T-helper 2 cell treated with Interferon-gamma antibody and Interleukin-4, amounts not matched to agents 5 μg/mL and 100 μg/mL, for 36 hours (primary cell): Measurements from ENCODE around the gene AK1.
A peak's percentile ranks its signal among the peaks of the same experiment; 100 is the strongest.

ENCODE experiments used
- DNase-seq: peaks from one replicate; pipeline ENCODE4 v3.0.0; 2021; ENCODE audit warnings: low spot score
- H3K27ac Mint-ChIP-seq: one replicate; pipeline ENCODE4 v1.8.0; 2021; ENCODE audit warnings: mild to moderate bottlenecking, mixed read lengths
- H3K27me3 Mint-ChIP-seq: one replicate; pipeline ENCODE4 v1.8.0; 2021; ENCODE audit warnings: low read depth, mixed read lengths
- H3K36me3 Mint-ChIP-seq: one replicate; pipeline ENCODE4 v1.8.0; 2021; ENCODE audit warnings: low read depth, mixed read lengths
- H3K4me1 Mint-ChIP-seq: one replicate; pipeline ENCODE4 v1.8.0; 2021; ENCODE audit warnings: low read depth, mixed read lengths
- H3K4me3 Mint-ChIP-seq: one replicate; pipeline ENCODE4 v1.8.0; 2022; ENCODE audit warnings: mild to moderate bottlenecking, moderate library complexity, mixed read lengths
- H3K9me3 Mint-ChIP-seq: one replicate; pipeline ENCODE4 v1.8.0; 2021; ENCODE audit warnings: mixed read lengths

The AK1 gene

GRCh38 chr9:127877566-127877998 is at the start of gene AK1:
AK1 (minus strand) TSS chr9:127877675; CDS start chr9:127874617, 3,058 bp downstream.
- DNase-seq, result no peak
- H3K27ac Mint-ChIP-seq, result no peak within 1 kb of the TSS
- no peaks in the 10 kb centered on the region for H3K9me3 Mint-ChIP-seq

GRCh38 chr9:127926906-127927200 is 49.4 kb upstream of the AK1 start:
- Mint-ChIP-seq H3K36me3 (no peaks in the 10 kb centered on the region), H3K9me3 (no peaks in the 10 kb centered on the region), H3K4me1 (peaks cover 21% of the 10 kb centered on the region), H3K27me3 (peaks cover 39% of the 10 kb centered on the region), H3K27ac (no peak overlapping the region), H3K4me3 (peak overlapping the region; percentile 63)
- DNase-seq, result no peak

More at GRCh38 chr9:127877566-127877998, at the start of gene AK1:
- Mint-ChIP-seq H3K4me1 (no peaks in the 10 kb centered on the region), H3K4me3 (peak within 1 kb of the TSS; percentile 58), H3K36me3 (peaks cover 12% of the 10 kb centered on the region), H3K27me3 (peaks cover 6% of the 10 kb centered on the region)

GRCh38 chr9:127925959-127926905 is 48.8 kb upstream of the AK1 start:
- Mint-ChIP-seq H3K27ac (no peak overlapping the region), H3K36me3 (no peaks in the 10 kb centered on the region), H3K4me3 (no peak overlapping the region), H3K27me3 (peaks cover 39% of the 10 kb centered on the region), H3K4me1 (peaks cover 20% of the 10 kb centered on the region), H3K9me3 (no peaks in the 10 kb centered on the region)
- DNase-seq, result no peak

- no peak overlapping the region for H3K27ac Mint-ChIP-seq
- H3K4me3 Mint-ChIP-seq, result no peak overlapping the region
These were observed 47.4 kb upstream of the AK1 start for GRCh38 chr9:127924736-127925444.

GRCh38 chr9:127923771-127924170 is 46.3 kb upstream of the AK1 start:
- peaks cover 20% of the 10 kb centered on the region for H3K4me1 Mint-ChIP-seq
- H3K9me3 Mint-ChIP-seq, result no peaks in the 10 kb centered on the region
- no peak overlapping the region for H3K4me3 Mint-ChIP-seq
- no peak overlapping the region for H3K27ac Mint-ChIP-seq
- no peak for DNase-seq
- H3K36me3 Mint-ChIP-seq, result no peaks in the 10 kb centered on the region
- H3K27me3 Mint-ChIP-seq, result peaks cover 32% of the 10 kb centered on the region

More at GRCh38 chr9:127924736-127925444, 47.4 kb upstream of the AK1 start:
- Mint-ChIP-seq H3K36me3 (no peaks in the 10 kb centered on the region), H3K27me3 (peaks cover 37% of the 10 kb centered on the region), H3K4me1 (peaks cover 13% of the 10 kb centered on the region), H3K9me3 (no peaks in the 10 kb centered on the region)
- no peak for DNase-seq

- Mint-ChIP-seq H3K9me3 (no peaks in the 10 kb centered on the region), H3K4me1 (peaks cover 24% of the 10 kb centered on the region), H3K4me3 (no peak overlapping the region), H3K27ac (no peak overlapping the region), H3K27me3 (peaks cover 27% of the 10 kb centered on the region), H3K36me3 (no peaks in the 10 kb centered on the region)
- DNase-seq, result no peak
These were observed 45.6 kb upstream of the AK1 start for GRCh38 chr9:127923046-127923445.

GRCh38 chr9:127921557-127922120 is 44.2 kb upstream of the AK1 start:
- Mint-ChIP-seq H3K4me3 (peak overlapping the region; percentile 60), H3K27ac (no peak overlapping the region), H3K9me3 (no peaks in the 10 kb centered on the region), H3K27me3 (peaks cover 27% of the 10 kb centered on the region), H3K4me1 (peaks cover 31% of the 10 kb centered on the region), H3K36me3 (no peaks in the 10 kb centered on the region)
- DNase-seq, result peak; percentile 71

- Mint-ChIP-seq H3K36me3 (no peaks in the 10 kb centered on the region), H3K27me3 (peaks cover 21% of the 10 kb centered on the region), H3K4me3 (no peak overlapping the region), H3K27ac (no peak overlapping the region), H3K9me3 (no peaks in the 10 kb centered on the region), H3K4me1 (peaks cover 34% of the 10 kb centered on the region)
- no peak for DNase-seq
These were observed 43.3 kb upstream of the AK1 start for GRCh38 chr9:127920794-127921193.

- no peak overlapping the region for H3K27ac Mint-ChIP-seq
- H3K4me3 Mint-ChIP-seq, result no peak overlapping the region
- no peaks in the 10 kb centered on the region for H3K9me3 Mint-ChIP-seq
- H3K36me3 Mint-ChIP-seq, result no peaks in the 10 kb centered on the region
- H3K27me3 Mint-ChIP-seq, result peaks cover 12% of the 10 kb centered on the region
- H3K4me1 Mint-ChIP-seq, result peaks cover 43% of the 10 kb centered on the region
- no peak for DNase-seq
These were observed 41.9 kb upstream of the AK1 start for GRCh38 chr9:127919253-127919815.

GRCh38 chr9:127918183-127919107 is 41.0 kb upstream of the AK1 start:
- Mint-ChIP-seq H3K27ac (peak overlapping the region; percentile 6), H3K4me3 (peak overlapping the region; percentile 42), H3K36me3 (peaks cover 5% of the 10 kb centered on the region), H3K27me3 (peaks cover 8% of the 10 kb centered on the region), H3K4me1 (peaks cover 43% of the 10 kb centered on the region), H3K9me3 (no peaks in the 10 kb centered on the region)
- no peak for DNase-seq

GRCh38 chr9:127917603-127918002 is 40.1 kb upstream of the AK1 start:
- Mint-ChIP-seq H3K4me3 (no peak overlapping the region), H3K36me3 (peaks cover 10% of the 10 kb centered on the region), H3K27ac (no peak overlapping the region), H3K9me3 (no peaks in the 10 kb centered on the region), H3K27me3 (peaks cover 4% of the 10 kb centered on the region), H3K4me1 (peaks cover 48% of the 10 kb centered on the region)
- no peak for DNase-seq

GRCh38 chr9:127916720-127917581 is 39.5 kb upstream of the AK1 start, which contains the start of gene ST6GALNAC4:
ST6GALNAC4 (minus strand) TSS chr9:127917041; CDS start chr9:127916419, 622 bp downstream.
- no peaks in the 10 kb centered on the region for H3K9me3 Mint-ChIP-seq
- peak within 1 kb of the TSS; percentile 87 for H3K27ac Mint-ChIP-seq
- H3K4me3 Mint-ChIP-seq, result peak within 1 kb of the TSS; percentile 86
- H3K4me1 Mint-ChIP-seq, result peaks cover 48% of the 10 kb centered on the region
- H3K36me3 Mint-ChIP-seq, result peaks cover 12% of the 10 kb centered on the region
- H3K27me3 Mint-ChIP-seq, result peaks cover under 1% of the 10 kb centered on the region
- DNase-seq, result peak; percentile 91
